Stimulated activated naive CD8-positive, alpha-beta T cell treated with anti-CD3 and anti-CD28 coated beads, Interleukin-15, amount 100 ng/mL, for 72 hours (primary cell): Measurements from ENCODE around the gene MYO5B.

Experiments
- ATAC-seq: fragments of 150-1000 bp; cut with Tn5 transposase; 2 replicates; pipeline ENCODE4 v1.10.0; 2021; ENCODE audit warnings: mild to moderate bottlenecking, moderate library complexity
- DNase-seq, 2 donors: peaks; one replicate each; pipeline ENCODE4 v3.0.0; 2021 to 2022
- H3K27ac Mint-ChIP-seq, 2 donors: one replicate each; pipeline ENCODE4 v1.8.0; 2022; ENCODE audit warnings: mild to moderate bottlenecking in 2 of 2, mixed read lengths in 2 of 2, moderate library complexity in 2 of 2
- H3K27me3 Mint-ChIP-seq: one replicate; pipeline ENCODE4 v1.8.0; 2022; ENCODE audit warnings: mixed read lengths
- H3K4me1 Mint-ChIP-seq: one replicate; pipeline ENCODE4 v1.8.0; 2022; ENCODE audit warnings: mild to moderate bottlenecking, mixed read lengths
- H3K4me3 Mint-ChIP-seq, 2 donors: one replicate each; pipeline ENCODE4 v1.8.0; 2022; ENCODE audit warnings: mild to moderate bottlenecking in 2 of 2, mixed read lengths in 2 of 2, moderate library complexity in 1 of 2
- H3K9me3 Mint-ChIP-seq, 2 donors: one replicate each; pipeline ENCODE4 v1.8.0; 2022; ENCODE audit warnings: mixed read lengths in 2 of 2

The MYO5B gene

GRCh38 chr18:49976001-49976400, 218.9 kb downstream of the MYO5B start:
- peaks cover 12% of the 10 kb centered on the region for H3K27me3 Mint-ChIP-seq
- H3K4me3 Mint-ChIP-seq = no peak overlapping the region
- ATAC-seq (no peak), DNase-seq (no peak)
- H3K27ac Mint-ChIP-seq = peak overlapping the region in 1 of 2 donors; percentile 36
- no peaks in the 10 kb centered on the region for H3K4me1 Mint-ChIP-seq
- no peaks in the 10 kb centered on the region for H3K9me3 Mint-ChIP-seq

- H3K27me3 Mint-ChIP-seq = peaks cover 18% of the 10 kb centered on the region
- no peaks in the 10 kb centered on the region for H3K9me3 Mint-ChIP-seq
- ATAC-seq = no peak
- H3K4me1 Mint-ChIP-seq = no peaks in the 10 kb centered on the region
- DNase-seq = no peak
- no peak overlapping the region for H3K4me3 Mint-ChIP-seq
- no peak overlapping the region for H3K27ac Mint-ChIP-seq
These were observed 220.9 kb downstream of the MYO5B start for GRCh38 chr18:49974079-49974478.

DNA sequence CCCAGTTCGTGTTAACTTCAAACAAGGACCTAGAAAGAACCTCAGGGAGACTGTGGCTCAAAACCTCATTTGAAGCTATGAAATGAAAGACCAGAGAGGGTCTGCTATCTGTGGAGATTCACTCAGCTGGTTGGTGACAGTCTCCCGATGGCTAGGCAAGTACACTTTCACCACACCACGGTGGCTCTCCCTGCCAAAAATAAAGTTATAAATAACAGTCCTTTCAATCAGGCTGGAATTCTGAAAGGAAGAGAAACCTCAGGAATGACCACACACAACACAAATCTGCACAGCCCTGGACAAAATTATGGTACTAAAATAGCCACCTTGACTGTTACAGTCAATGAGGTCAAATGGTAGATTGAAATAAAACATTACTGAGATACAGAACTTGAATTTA, 221.4 kb downstream of the MYO5B start:
- Mint-ChIP-seq H3K4me1 (no peaks in the 10 kb centered on the region), H3K27me3 (peaks cover 18% of the 10 kb centered on the region), H3K9me3 (no peaks in the 10 kb centered on the region), H3K27ac (no peak overlapping the region), H3K4me3 (no peak overlapping the region)
- DNase-seq (no peak), ATAC-seq (no peak)

DNA sequence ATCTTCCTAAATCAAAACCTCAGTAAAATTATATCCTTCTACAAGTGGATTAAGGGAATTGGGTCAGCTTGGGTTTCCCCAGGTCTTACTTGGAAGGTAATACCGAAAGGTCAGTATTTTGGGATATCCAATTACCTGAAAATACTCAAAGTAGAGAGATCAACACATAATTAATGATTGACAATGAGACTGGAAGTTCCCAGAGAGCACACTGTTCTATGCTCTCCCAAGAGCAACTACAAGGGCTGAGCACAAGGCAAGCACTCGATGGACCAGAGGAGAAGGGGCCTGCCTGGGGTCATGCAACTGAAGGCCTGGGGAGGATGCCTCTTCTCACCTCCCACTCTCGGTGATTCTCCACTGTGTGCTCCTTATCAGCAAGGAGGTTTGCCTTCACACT, 222.4 kb downstream of the MYO5B start:
- DNase-seq = no peak
- Mint-ChIP-seq H3K4me1 (no peaks in the 10 kb centered on the region), H3K27me3 (peaks cover 18% of the 10 kb centered on the region), H3K27ac (no peak overlapping the region), H3K4me3 (no peak overlapping the region), H3K9me3 (no peaks in the 10 kb centered on the region)
- ATAC-seq = no peak

GRCh38 chr18:49971462-49971861, 223.5 kb downstream of the MYO5B start:
- DNase-seq (no peak), ATAC-seq (no peak)
- Mint-ChIP-seq H3K9me3 (no peaks in the 10 kb centered on the region), H3K4me1 (no peaks in the 10 kb centered on the region), H3K27me3 (peaks cover 18% of the 10 kb centered on the region), H3K27ac (peak overlapping the region in 1 of 2 donors; percentile 48), H3K4me3 (no peak overlapping the region)

GRCh38 chr18:49970319-49970718, 224.6 kb downstream of the MYO5B start:
- Mint-ChIP-seq H3K9me3 (no peaks in the 10 kb centered on the region), H3K4me3 (no peak overlapping the region), H3K27me3 (peaks cover 18% of the 10 kb centered on the region), H3K4me1 (peaks cover 7% of the 10 kb centered on the region), H3K27ac (no peak overlapping the region)
- ATAC-seq (no peak), DNase-seq (no peak)

DNA sequence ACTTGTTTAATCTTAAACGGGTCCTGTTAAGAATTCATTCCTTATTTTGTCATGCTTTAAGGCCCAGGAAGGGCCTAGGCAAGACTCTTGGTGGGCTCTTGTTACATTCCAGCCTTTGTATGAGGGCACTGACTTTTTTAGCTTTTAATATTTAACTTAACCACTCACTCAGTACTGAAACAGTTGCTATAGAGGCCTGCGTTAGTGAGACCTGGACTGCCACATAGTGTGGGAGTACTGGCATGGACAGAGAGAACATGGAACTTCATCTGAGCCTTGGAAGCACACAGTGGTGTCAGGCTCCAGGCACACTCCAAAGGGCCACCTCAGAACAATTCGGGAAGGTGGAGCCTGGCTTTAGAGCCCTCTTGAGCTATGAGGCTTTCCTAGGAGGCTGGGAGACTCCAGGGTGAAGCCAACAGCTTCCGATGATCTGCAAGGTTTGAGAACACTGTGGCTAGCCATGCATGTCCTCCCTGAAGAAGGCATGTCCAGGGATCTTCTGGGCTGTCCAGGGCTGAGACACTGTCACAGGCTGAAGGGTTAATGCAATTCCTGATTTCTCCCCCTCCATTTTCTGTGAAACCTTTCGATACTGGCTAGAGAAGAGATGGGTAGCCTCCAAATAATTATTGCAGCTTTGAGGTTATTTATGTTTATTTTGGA, 226.2 kb downstream of the MYO5B start:
- ATAC-seq (no peak), DNase-seq (no peak)
- H3K27ac Mint-ChIP-seq = no peak overlapping the region
- H3K4me3 Mint-ChIP-seq = no peak overlapping the region
- peaks cover 26% of the 10 kb centered on the region for H3K27me3 Mint-ChIP-seq
- no peaks in the 10 kb centered on the region for H3K9me3 Mint-ChIP-seq
- H3K4me1 Mint-ChIP-seq = peaks cover 7% of the 10 kb centered on the region

DNA sequence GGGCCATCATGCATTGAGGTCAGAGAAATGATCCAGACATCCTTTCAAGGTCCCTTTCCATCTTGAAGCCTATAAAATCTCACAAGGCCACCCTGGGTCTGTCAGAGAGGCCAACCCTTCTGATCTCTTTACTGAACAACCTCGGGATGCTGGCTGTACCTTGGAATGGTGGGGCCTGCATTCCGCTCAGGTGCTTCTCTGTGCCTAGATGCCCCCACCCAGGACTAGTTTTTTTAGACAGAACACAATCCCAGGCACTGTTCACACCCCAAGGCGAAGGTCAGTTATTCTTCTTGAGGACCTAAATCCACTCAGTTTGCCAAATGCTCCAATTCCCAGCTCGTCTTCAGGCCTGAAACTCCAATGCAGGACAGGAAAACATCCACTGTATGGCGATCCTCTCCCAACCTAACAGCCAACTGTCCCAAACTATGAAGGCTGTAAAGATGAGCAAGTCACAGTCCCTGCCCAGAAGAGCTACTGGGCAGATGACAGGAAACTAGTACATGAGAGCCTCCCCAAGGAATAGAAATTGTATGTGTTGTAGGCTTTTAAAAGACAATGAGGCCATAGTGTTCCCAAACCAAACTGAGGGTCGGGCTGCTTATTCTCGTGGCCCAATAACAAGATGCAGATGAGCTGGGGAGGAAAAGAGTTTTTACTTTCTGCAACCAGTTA, 227.2 kb downstream of the MYO5B start:
- no peak for DNase-seq
- H3K4me1 Mint-ChIP-seq = peaks cover 7% of the 10 kb centered on the region
- peaks cover 26% of the 10 kb centered on the region for H3K27me3 Mint-ChIP-seq
- no peak for ATAC-seq
- no peak overlapping the region for H3K4me3 Mint-ChIP-seq
- no peak overlapping the region for H3K27ac Mint-ChIP-seq
- no peaks in the 10 kb centered on the region for H3K9me3 Mint-ChIP-seq

DNA sequence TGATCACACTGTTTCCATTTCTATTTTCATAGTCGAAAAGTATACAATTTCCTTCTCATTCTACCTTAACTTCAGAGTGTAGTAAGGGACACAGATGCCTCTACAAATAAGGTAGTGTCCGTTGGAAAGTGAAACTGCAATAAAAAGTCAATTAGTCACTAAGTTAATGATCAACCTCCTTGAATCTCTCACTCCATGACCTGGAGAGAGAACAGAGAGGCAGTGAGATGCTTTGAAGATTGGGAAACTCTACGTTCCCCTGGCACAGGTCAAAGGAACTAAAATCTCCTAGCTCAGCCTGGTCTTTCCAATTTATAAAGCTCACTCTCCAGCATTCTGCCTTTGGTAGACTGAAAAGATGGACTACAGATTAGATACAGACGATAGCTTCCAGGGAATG, 227.8 kb downstream of the MYO5B start:
- ATAC-seq (no peak), DNase-seq (no peak)
- Mint-ChIP-seq H3K9me3 (no peaks in the 10 kb centered on the region), H3K4me3 (no peak overlapping the region), H3K4me1 (peaks cover 7% of the 10 kb centered on the region), H3K27me3 (peaks cover 25% of the 10 kb centered on the region), H3K27ac (no peak overlapping the region)

- ATAC-seq = no peak
- no peak overlapping the region for H3K27ac Mint-ChIP-seq
- H3K27me3 Mint-ChIP-seq = peaks cover 15% of the 10 kb centered on the region
- H3K9me3 Mint-ChIP-seq = no peaks in the 10 kb centered on the region
- H3K4me3 Mint-ChIP-seq = no peak overlapping the region
- DNase-seq = no peak
- peaks cover 16% of the 10 kb centered on the region for H3K4me1 Mint-ChIP-seq
These were observed 228.9 kb downstream of the MYO5B start for GRCh38 chr18:49966090-49966489.

DNA sequence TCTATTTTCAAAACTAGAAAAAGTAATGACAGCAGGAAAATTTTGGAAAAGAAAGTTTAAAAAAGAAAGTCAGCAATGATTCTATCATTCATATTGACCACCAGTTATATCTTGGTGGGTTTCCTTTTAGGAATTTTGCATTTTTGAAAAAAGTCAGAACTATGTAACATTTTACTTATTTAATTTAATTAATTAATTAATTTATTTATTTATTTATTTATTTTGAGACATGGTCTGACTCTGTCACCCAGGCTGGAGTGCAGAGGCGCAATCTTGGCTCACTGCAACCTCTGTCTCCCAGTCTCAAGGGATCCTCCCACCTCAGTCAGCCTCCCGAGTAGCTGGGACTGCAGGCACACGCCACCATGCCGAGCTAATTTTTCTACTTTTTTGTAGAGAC, 231.7 kb downstream of the MYO5B start:
- peaks cover 20% of the 10 kb centered on the region for H3K27me3 Mint-ChIP-seq

DNA sequence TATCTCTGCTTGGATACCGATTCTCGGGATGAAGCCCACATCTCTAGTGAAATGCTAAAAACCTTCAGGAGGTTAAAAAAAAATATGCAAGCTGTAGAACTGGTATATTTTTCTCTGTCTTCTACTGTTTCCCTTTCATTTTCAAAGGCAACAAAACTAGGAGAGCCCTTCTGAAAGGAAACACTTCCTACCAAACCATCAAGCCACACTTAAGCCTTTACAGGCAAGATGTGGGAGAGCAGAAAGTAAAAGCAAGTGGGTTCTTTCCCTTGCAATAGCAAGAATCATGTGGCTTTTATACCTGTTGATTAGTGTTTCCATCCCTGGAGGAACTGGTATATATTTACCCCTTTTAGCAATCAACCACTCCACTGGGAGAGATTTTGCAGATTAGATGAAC, 233.7 kb downstream of the MYO5B start:
- DNase-seq = peak in 1 of 2 donors; percentile 17
- Mint-ChIP-seq H3K4me1 (peaks cover 47% of the 10 kb centered on the region), H3K27me3 (peaks cover 30% of the 10 kb centered on the region), H3K4me3 (no peak overlapping the region), H3K9me3 (no peaks in the 10 kb centered on the region), H3K27ac (no peak overlapping the region)
- peak; percentile 60 for ATAC-seq

More for the DNA sequence above, 231.7 kb downstream of the MYO5B start:
- peaks cover 45% of the 10 kb centered on the region for H3K4me1 Mint-ChIP-seq
- no peaks in the 10 kb centered on the region for H3K9me3 Mint-ChIP-seq
- H3K27ac Mint-ChIP-seq = no peak overlapping the region
- DNase-seq = no peak
- no peak overlapping the region for H3K4me3 Mint-ChIP-seq
- no peak for ATAC-seq

DNA sequence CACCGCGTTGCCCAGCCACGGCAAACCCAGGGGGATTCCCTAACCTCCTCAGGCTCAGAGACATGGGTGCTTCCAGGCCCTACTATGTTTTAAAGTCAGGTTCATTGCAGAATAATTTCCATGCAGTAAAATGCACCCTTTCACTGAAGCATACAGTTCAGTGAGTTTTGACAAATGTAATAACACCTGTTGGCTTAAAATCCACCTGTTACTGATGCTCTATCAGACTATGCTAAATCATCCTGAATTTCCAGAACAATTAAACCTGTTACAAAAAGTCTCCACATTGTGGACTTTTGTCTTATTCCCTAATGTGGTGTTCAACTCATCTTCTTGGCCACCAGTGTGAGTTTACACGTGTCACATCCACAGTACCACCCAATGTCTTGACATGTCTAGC, 234.6 kb downstream of the MYO5B start:
- Mint-ChIP-seq H3K9me3 (no peaks in the 10 kb centered on the region), H3K4me3 (no peak overlapping the region), H3K27ac (peak overlapping the region in 1 of 2 donors; percentile 13), H3K27me3 (peaks cover 30% of the 10 kb centered on the region), H3K4me1 (peaks cover 42% of the 10 kb centered on the region)
- DNase-seq (no peak), ATAC-seq (no peak)

- H3K4me3 Mint-ChIP-seq = peak overlapping the region; percentile 2 to 4
- peaks cover 22% of the 10 kb centered on the region for H3K27me3 Mint-ChIP-seq
- peak overlapping the region; percentile 12 to 77 for H3K27ac Mint-ChIP-seq
- ATAC-seq (peak; percentile 91), DNase-seq (peak; percentile 21 to 56)
- peaks cover 42% of the 10 kb centered on the region for H3K4me1 Mint-ChIP-seq
- no peaks in the 10 kb centered on the region for H3K9me3 Mint-ChIP-seq
These were observed 235.8 kb downstream of the MYO5B start for GRCh38 chr18:49959176-49959575.

- DNase-seq = no peak
- no peaks in the 10 kb centered on the region for H3K9me3 Mint-ChIP-seq
- H3K4me1 Mint-ChIP-seq = peaks cover 52% of the 10 kb centered on the region
- H3K27me3 Mint-ChIP-seq = peaks cover 44% of the 10 kb centered on the region
- H3K4me3 Mint-ChIP-seq = no peak overlapping the region
- ATAC-seq = no peak
- no peak overlapping the region for H3K27ac Mint-ChIP-seq
These were observed 239.7 kb downstream of the MYO5B start for GRCh38 chr18:49955263-49955662.

DNA sequence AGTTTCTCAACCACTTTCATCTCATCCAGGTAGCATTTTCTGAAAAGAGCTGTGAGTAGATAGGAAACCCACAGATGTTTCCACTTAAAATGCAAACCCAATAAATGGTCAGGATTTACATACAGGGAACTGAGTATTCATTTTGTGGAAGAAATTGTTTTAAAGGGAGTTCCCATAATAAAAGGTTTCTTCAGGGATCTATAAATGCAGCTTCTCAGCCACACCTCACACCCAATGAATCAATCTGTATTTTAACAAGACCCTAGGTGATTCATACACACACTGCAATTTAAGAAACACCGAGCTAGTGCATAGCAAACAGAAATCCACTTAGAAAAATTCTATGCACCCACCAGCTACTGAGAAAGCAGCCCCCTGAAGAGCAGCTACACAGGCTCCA, 241.6 kb downstream of the MYO5B start:
- ATAC-seq (peak; percentile 48), DNase-seq (no peak)
- H3K27ac Mint-ChIP-seq = peak overlapping the region in 1 of 2 donors; percentile 7
- H3K4me1 Mint-ChIP-seq = peaks cover 41% of the 10 kb centered on the region
- H3K27me3 Mint-ChIP-seq = peaks cover 34% of the 10 kb centered on the region
- no peaks in the 10 kb centered on the region for H3K9me3 Mint-ChIP-seq
- H3K4me3 Mint-ChIP-seq = no peak overlapping the region
